Astrocyte (in vitro differentiated cells and primary cell): ENCODE data around the gene GPC5. TPM values are rescaled to one million over a fixed set of nuclear protein-coding genes. Genes with fewer than 3 reads are reported as not detected.

Experiments
- DNase-seq: peaks from one replicate; pipeline ENCODE4 v3.0.0-alpha.2; 2010; ENCODE audit warnings: low read depth
- FAIRE-seq: peaks from 2 replicates; lab custom pipeline; 2011; peaks lifted over from hg19 to GRCh38; lab: Jason Lieb, UNC
- H2AFZ ChIP-seq: 2 replicates; pipeline ENCODE4 v1.6.0; 2012; ENCODE audit warnings: low read depth, low read length, inconsistent platforms
- H3K27ac ChIP-seq: 2 replicates; pipeline ENCODE4 v1.5.1; 2011; ENCODE audit warnings: low read depth, low read length, inconsistent platforms
- H3K27me3 ChIP-seq: 2 replicates; pipeline ENCODE4 v1.6.0; 2011; ENCODE audit warnings: low read length, inconsistent platforms; ENCODE audit not compliant: insufficient read depth
- H3K36me3 ChIP-seq: 2 replicates; pipeline ENCODE4 v1.5.1; 2011; ENCODE audit warnings: low read length, inconsistent platforms; ENCODE audit not compliant: insufficient read depth
- H3K4me1 ChIP-seq: 2 replicates; pipeline ENCODE4 v1.5.1; 2011; ENCODE audit warnings: low read length, inconsistent platforms; ENCODE audit not compliant: insufficient read depth
- H3K4me2 ChIP-seq: 2 replicates; pipeline ENCODE4 v1.6.0; 2012; ENCODE audit warnings: low read length, inconsistent platforms
- H3K4me3 ChIP-seq: 2 replicates; pipeline ENCODE4 v1.5.1; 2011; ENCODE audit warnings: low read depth, mild to moderate bottlenecking, low read length, inconsistent platforms; ENCODE audit not compliant: insufficient read depth
- H3K79me2 ChIP-seq: 2 replicates; pipeline ENCODE4 v1.6.0; 2012; ENCODE audit warnings: mild to moderate bottlenecking, low read length, inconsistent platforms; ENCODE audit not compliant: insufficient read depth
- H3K9ac ChIP-seq: 2 replicates; pipeline ENCODE4 v1.6.0; 2012; ENCODE audit warnings: mild to moderate bottlenecking, low read length, inconsistent platforms
- H3K9me3 ChIP-seq: 2 replicates; pipeline ENCODE4 v1.5.1; 2012; ENCODE audit warnings: low read depth, mild to moderate bottlenecking, low read length, inconsistent platforms; ENCODE audit not compliant: insufficient read depth
- H4K20me1 ChIP-seq: 2 replicates; pipeline ENCODE4 v1.6.0; 2012; ENCODE audit warnings: low read length, inconsistent platforms; ENCODE audit not compliant: insufficient read depth
- H3K27ac Mint-ChIP-seq: one replicate; pipeline ENCODE4 v1.8.0; 2021; ENCODE audit warnings: mild to moderate bottlenecking, mixed read lengths; ENCODE audit not compliant: unreplicated experiment
- H3K27me3 Mint-ChIP-seq: one replicate; pipeline ENCODE4 v1.8.0; 2021; ENCODE audit warnings: low read depth, mixed read lengths; ENCODE audit not compliant: unreplicated experiment
- H3K36me3 Mint-ChIP-seq: one replicate; pipeline ENCODE4 v1.8.0; 2021; ENCODE audit warnings: low read depth, mixed read lengths; ENCODE audit not compliant: unreplicated experiment
- H3K4me1 Mint-ChIP-seq: one replicate; pipeline ENCODE4 v1.8.0; 2021; ENCODE audit warnings: low read depth, mixed read lengths; ENCODE audit not compliant: unreplicated experiment
- H3K4me3 Mint-ChIP-seq: one replicate; pipeline ENCODE4 v1.8.0; 2021; ENCODE audit warnings: mild to moderate bottlenecking, moderate library complexity, mixed read lengths; ENCODE audit not compliant: unreplicated experiment
- H3K9me3 Mint-ChIP-seq: one replicate; pipeline ENCODE4 v1.8.0; 2021; ENCODE audit warnings: mild to moderate bottlenecking, mixed read lengths; ENCODE audit not compliant: unreplicated experiment
- CTCF ChIP-seq: IDR thresholded peaks from 2 replicates; pipeline ENCODE4 v1.5.1; 2011; ENCODE audit warnings: low read depth, mild to moderate bottlenecking, inconsistent platforms, low read length, moderate library complexity; ENCODE audit not compliant: insufficient read depth
- EZH2 ChIP-seq: IDR thresholded peaks from 2 replicates; pipeline ENCODE4 v1.6.1; 2012; ENCODE audit warnings: mild to moderate bottlenecking, low read length, inconsistent platforms; ENCODE audit not compliant: insufficient read depth
- total RNA-seq: library from RNA; stranded (reverse); gene quantifications from 2 replicates; pipeline ENCODE4 v1.2.1, GENCODE V29; 2021

The GPC5 gene
- total RNA-seq, 1 donor from 2014 or later: 1.1 TPM

- Mint-ChIP-seq H3K27me3 (no peaks in the 10 kb centered on the region), H3K4me3 (no peak overlapping the region), H3K9me3 (peaks cover 4% of the 10 kb centered on the region), H3K4me1 (no peaks in the 10 kb centered on the region), H3K36me3 (no peaks in the 10 kb centered on the region), H3K27ac (no peak overlapping the region)
- no peak for TF ChIP-seq EZH2
- TF ChIP-seq CTCF: no peak
- no peak overlapping the region for H3K4me3 ChIP-seq
- H3K27ac ChIP-seq: no peak overlapping the region
- peaks cover 2% of the 10 kb centered on the region for H3K27me3 ChIP-seq
- no peak overlapping the region for H2AFZ ChIP-seq
- H3K4me2 ChIP-seq: no peak overlapping the region
- H4K20me1 ChIP-seq: no peaks in the 10 kb centered on the region
- H3K9ac ChIP-seq: no peak overlapping the region
- FAIRE-seq (no peak), DNase-seq (no peak)
- H3K79me2 ChIP-seq: no peaks in the 10 kb centered on the region
- H3K36me3 ChIP-seq: no peaks in the 10 kb centered on the region
- no peaks in the 10 kb centered on the region for H3K9me3 ChIP-seq
- no peaks in the 10 kb centered on the region for H3K4me1 ChIP-seq
Observed at GRCh38 chr13:92297971-92298942, 899.8 kb downstream of the GPC5 start.

- H3K9me3 Mint-ChIP-seq: peaks cover 4% of the 10 kb centered on the region
- Histone ChIP-seq H3K36me3 (no peaks in the 10 kb centered on the region), H3K79me2 (no peaks in the 10 kb centered on the region), H3K27me3 (peaks cover 2% of the 10 kb centered on the region), H3K4me1 (no peaks in the 10 kb centered on the region), H2AFZ (no peak overlapping the region), H3K4me3 (no peak overlapping the region), H3K9ac (no peak overlapping the region), H3K9me3 (no peaks in the 10 kb centered on the region), H3K4me2 (no peak overlapping the region), H3K27ac (no peak overlapping the region), H4K20me1 (no peaks in the 10 kb centered on the region)
- no peak overlapping the region for H3K27ac Mint-ChIP-seq
- H3K36me3 Mint-ChIP-seq: no peaks in the 10 kb centered on the region
- no peak overlapping the region for H3K4me3 Mint-ChIP-seq
- no peak for DNase-seq
- no peaks in the 10 kb centered on the region for H3K27me3 Mint-ChIP-seq
- FAIRE-seq: peak; percentile 5
- no peak for TF ChIP-seq EZH2
- TF ChIP-seq CTCF: no peak
- H3K4me1 Mint-ChIP-seq: no peaks in the 10 kb centered on the region
Observed at GRCh38 chr13:92300651-92301050, 902.2 kb downstream of the GPC5 start.

GRCh38 chr13:92303428-92303827, 905.0 kb downstream of the GPC5 start:
- Mint-ChIP-seq H3K36me3 (no peaks in the 10 kb centered on the region), H3K27me3 (no peaks in the 10 kb centered on the region), H3K4me1 (no peaks in the 10 kb centered on the region), H3K9me3 (no peaks in the 10 kb centered on the region), H3K4me3 (no peak overlapping the region), H3K27ac (no peak overlapping the region)
- TF ChIP-seq EZH2 (no peak), CTCF (no peak)
- Histone ChIP-seq H3K9ac (no peak overlapping the region), H3K4me3 (no peak overlapping the region), H3K27ac (no peak overlapping the region), H3K4me2 (no peak overlapping the region), H3K27me3 (peaks cover 2% of the 10 kb centered on the region), H3K79me2 (no peaks in the 10 kb centered on the region), H3K9me3 (no peaks in the 10 kb centered on the region), H3K36me3 (no peaks in the 10 kb centered on the region), H4K20me1 (no peaks in the 10 kb centered on the region), H2AFZ (no peak overlapping the region), H3K4me1 (no peaks in the 10 kb centered on the region)
- FAIRE-seq (no peak), DNase-seq (peak; percentile 45)
